Sciatic nerve (tissue), 2 donors: ENCODE results near the gene BET1L. TPM values are rescaled to one million over a fixed set of nuclear protein-coding genes. Genes with fewer than 3 reads are reported as not detected.
"Not testable (repeated sequence)": the region's sequence is repeated elsewhere in the genome, so short reads cannot be mapped to it uniquely, and the experiment has no call there.

Source experiments
- ATAC-seq: fragments of 200-7000 bp; cut with Tn5 transposase; one replicate; pipeline ENCODE4 v1.9.1; 2020; ENCODE audit warnings: mild to moderate bottlenecking, moderate library complexity
- DNase-seq: peaks from one replicate; pipeline ENCODE4 v3.0.0-alpha.2; 2020; ENCODE audit warnings: low spot score
- intact Hi-C: fragments of 100-400 bp; cut with DNase I; formaldehyde crosslinking; loops from one replicate; pipeline ENCODE4 v1.14.2; 2022
- total RNA-seq: library from RNA; stranded (reverse); fragmentation: NEBNext Ultra II Directional; extraction: Animal tissue kit (Norgen Biotek cat#: 25700); gene quantifications from one replicate; pipeline ENCODE4 v1.2.1, GENCODE V29; 2021
- donor health status: DM: no; HTN: no; CAD: no.
- donor health status: DM: no; HTN: no; CAD: no.

BET1L gene
- total RNA-seq, 1 donor from 2014 or later = 48.1 TPM

DNA sequence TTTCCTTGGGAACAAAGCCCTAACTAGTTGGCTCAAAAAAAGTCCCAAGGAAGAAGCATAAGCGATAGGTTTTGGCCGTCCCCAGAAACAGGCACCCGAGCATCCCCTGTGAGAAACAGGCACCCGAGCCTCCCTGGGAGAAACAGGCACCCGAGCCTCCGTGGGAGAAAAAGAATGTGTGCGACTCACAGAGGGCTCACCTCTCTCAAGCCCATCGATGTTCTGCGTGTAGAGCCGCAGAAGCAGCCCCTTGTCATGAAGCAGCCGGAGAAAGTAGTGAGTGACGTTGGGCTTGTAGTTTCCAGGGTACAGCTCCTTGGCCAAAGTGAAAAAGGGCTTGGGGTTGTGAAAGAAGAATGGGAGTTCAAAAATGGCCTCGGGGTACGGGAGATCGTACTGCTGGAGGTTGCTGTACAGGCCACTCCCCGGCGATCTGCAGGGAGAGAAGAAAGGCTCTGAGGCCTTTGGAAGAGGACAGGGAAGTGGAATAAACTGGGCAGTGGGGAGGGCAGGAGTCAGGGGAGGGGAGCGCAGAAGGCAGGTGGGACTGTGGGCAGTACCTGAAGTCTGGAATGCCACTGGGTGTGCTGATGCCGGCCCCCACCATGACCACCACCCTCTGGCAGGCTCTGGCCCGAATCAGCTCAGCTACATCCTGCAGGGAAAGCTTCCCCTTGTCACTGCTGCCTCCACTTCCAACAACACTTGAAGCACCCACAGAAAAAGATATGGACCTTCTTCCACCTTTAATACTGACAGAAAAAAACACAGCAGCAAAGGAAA lies 25.8 kb upstream of the BET1L start:
- ATAC-seq = no peak
- DNase-seq = no peak
- intact Hi-C loops = no loop called here

DNA sequence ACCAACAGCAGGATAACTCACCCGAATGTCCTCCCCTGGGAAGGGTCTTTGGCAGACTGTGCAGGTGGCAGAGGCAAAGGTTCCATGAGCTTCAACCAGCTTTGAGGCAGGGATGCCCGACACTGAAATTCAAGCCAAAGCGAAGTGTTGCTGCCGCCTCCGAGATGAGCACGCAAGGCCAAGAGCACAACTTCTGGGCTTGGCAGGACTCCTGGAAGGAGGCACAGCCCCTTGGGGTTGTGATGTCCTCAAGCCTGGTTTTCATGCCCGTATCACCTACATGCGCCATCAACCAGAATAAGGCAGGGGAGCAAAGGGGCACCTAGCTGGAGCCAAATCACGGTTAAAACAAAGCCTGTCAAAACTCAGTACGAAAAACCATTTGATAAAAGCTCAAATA lies 23.2 kb upstream of the BET1L start:
- no peak for ATAC-seq
- intact Hi-C loops = no loop called here
- no peak for DNase-seq

DNA sequence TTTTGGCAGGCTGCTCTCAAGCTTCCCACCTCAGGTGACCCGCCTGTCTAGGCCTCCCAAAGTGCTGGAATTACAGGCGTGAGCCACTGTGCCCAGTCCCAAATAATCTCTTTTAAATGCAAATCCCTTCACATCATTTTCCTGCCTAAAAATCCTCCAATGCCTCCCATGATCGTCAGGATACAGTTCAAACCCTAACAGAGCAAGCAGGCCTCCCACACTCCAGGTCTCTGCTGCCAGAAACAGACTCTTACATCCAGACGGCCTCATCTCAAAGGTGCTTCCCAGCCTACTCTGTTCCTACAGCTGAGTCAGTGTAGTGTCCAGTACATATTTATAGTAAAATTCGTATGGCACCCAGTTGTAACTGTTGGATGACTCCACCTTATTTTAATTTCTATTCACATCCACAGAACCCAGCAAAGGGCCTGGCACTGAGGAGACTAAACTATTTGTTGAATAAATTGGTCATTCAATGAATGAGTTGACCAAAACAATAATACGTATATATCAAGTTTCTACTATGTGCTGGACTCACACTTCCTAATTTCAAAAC lies 20.7 kb upstream of the BET1L start:
- ATAC-seq (no peak), DNase-seq (no peak)
- intact Hi-C loops = no loop called here

DNA sequence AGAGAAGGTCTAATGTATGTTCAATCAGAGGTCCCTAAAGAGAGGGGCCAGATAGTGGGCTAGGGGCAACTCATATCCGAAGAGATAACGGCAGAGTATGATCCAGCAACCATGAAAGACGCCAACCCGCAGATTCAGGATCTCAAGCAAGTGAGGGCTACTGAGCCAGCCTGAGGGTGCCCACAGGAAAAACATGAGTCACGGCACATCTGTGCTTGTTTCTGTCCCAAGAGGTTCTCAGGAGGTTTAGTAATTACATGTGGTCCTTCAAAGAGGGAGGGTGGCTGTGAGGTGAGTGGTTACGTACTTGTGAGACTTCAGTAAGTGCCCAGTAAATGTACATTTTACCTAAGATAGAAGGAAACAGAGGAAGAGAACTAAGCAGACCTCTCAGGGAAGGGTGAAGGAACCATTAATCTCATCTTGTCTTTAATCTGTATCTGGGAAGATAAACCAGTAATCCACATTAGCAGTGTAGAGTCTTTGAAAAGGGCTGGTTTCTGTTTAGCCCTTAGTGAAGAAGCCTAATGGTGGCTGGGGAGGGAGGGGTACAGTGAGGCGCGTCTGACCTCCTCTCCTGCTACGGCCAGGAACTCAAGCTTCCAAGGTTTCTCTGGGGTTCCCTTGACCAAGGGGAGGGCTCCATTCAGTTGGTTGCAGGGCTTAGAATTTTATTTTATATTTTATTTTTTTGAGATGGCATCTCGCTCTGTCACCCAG lies 18.7 kb upstream of the BET1L start:
- no peak for ATAC-seq
- no peak for DNase-seq
- intact Hi-C loops = no loop called here

DNA sequence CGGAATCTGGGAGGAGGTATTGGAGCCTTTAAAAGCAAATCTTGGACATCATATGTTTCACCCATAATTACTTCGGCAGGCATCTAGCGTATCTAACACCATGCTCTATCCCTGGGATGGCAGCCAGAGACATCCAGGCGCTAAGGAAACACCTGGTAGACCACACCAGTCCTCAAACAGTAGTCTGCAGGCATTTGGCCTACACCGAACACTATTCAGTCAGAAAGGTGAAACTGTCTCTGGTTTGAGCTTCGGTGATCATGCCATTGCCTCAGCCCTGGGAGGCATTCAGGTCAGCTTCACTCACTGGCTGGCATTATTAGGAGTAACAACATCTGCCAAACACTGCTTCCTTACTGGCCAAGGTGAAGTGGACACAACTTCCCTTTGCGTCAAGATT lies 17.2 kb upstream of the BET1L start:
- DNase-seq (no peak), ATAC-seq (no peak)
- intact Hi-C loops = no loop called here

DNA sequence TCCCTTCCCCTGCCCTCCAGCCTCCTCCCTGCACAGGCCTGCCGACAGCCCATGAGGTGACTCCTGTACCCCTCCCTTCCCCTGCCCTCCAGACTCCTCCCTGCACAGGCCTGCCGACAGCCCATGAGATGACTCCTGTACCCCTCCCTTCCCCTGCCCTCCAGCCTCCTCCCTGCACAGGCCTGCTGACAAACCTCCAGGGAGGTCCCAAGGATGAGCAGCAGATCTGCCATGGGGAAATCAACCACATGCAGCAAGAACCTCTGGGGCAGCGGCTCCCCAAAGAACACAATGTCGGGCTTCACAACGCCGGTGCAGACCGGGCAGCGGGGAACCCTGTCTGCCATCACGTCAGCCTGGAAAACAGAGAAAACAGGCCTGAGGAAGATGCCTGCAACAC lies 16.7 kb upstream of the BET1L start:
- DNase-seq = no peak
- intact Hi-C loops = no loop called here

DNA sequence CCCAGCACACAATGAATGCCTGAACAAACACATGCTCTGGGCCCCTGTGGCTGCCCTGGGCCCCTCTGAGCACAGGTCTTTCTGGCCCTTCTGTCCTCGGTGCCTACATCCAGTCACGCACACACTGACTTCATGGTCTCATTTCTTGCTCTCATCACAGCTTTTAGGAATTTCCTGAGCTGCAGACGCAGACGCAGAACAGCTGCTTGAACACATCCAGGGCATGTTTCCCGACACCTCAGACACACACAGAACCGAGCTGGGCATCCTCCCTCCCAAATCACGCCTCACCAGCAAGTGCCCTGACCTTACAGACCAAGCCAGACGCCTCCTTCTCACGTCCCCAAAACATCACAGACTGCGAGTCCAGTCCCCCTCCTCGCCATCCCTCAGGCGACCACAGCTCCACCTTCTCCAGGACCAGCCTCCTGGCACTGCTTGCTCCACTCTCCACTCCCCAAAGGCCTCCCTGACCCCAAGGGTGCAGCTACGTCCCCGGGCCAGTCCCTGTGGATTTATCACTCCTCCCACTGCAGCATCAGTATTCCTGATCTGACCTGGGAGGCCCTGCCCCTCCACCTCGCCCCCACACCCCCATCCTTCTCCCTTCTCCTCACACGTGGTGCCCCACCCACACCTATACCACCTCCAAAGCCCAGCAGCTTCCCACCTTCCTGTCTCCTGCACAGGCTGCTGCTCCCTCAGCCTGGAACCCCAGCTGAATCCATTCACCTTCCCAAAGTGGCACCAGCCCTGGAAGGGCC lies 16.0 kb upstream of the BET1L start:
- intact Hi-C loops = no loop called here
- DNase-seq (no peak), ATAC-seq (no peak)

More for the DNA sequence above, 16.7 kb upstream of the BET1L start:
- no peak for ATAC-seq

DNA sequence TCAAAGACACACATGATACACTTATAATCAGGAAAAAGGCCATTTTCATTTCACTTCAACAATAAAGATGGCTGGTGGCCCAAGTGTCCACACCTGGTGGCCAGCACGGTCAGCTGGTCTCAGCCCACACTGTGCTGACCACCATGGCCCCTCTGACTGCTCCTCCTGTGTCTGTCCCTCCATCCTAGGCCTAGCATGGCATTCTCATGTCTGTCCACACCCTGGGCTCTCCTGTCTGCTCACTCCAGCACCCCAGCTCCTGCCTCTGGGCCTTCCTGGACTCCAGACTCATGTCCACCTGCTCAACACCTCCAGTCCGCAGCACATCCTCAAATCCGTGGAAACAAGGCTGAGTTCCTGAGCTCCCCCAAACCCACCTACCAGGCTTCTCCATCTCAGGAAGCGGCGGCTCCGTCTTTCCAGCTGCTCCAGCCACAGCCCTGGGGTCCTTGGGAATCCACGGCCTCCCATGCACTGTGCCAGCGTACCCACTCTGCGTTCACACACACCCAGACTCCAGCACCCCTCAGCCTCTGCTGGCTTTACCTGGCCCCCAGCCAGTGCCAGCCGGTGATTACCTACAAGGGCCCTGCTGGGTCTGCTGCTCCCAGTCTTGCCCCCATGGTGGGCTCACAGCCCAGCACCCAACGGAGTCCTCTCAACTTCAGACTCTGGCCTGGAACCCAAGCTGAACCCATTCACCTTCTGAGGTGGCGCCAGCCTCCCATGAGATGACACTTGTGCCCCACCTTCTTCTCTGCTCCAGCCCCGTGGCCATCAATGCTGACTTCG lies 15.0 kb upstream of the BET1L start:
- ATAC-seq = peak; percentile 24
- DNase-seq = peak; percentile 13
- intact Hi-C loops = no loop called here

DNA sequence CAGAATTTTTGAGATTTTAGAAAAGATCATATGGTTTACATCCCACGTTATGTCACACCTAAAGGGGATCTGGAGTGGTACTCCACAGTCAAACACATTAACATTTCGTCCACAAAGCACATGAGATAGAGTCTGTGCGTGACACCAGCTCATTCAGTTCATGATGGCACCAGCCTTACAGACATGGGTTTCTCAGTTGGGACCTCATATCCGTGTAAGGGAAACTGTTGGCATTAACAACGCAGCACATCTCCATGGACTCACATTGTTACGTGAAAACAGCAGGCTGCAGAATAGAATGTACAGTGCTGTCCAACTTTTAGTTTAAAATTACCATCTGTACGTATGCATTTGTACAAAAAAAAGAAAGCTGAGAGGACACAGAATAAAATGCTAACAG lies 14.3 kb upstream of the BET1L start:
- no peak for ATAC-seq
- intact Hi-C loops = no loop called here
- peak; percentile 18 for DNase-seq

DNA sequence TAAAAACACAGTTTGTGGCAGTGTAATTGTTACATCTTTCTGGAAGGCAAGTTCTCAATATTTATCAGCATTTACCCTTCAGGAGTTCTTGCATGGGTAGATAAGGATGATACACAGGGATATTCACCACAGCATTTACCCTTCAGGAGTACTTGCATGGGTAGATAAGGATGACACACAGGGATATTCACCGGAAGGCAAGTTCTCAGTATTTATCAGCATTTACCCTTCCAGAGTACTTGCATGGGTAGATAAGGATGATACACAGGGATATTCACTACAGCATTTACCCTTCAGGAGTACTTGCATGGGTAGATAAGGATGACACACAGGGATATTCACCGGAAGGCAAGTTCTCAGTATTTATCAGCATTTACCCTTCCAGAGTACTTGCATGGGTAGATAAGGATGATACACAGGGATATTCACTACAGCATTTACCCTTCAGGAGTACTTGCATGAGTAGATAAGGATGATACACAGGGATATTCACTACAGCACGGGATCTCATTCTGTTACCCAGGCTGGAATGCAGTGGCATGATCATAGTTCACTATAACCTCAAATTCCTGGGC lies 13.5 kb upstream of the BET1L start:
- ATAC-seq, DNase-seq, intact Hi-C loops: not testable (repeated sequence)

DNA sequence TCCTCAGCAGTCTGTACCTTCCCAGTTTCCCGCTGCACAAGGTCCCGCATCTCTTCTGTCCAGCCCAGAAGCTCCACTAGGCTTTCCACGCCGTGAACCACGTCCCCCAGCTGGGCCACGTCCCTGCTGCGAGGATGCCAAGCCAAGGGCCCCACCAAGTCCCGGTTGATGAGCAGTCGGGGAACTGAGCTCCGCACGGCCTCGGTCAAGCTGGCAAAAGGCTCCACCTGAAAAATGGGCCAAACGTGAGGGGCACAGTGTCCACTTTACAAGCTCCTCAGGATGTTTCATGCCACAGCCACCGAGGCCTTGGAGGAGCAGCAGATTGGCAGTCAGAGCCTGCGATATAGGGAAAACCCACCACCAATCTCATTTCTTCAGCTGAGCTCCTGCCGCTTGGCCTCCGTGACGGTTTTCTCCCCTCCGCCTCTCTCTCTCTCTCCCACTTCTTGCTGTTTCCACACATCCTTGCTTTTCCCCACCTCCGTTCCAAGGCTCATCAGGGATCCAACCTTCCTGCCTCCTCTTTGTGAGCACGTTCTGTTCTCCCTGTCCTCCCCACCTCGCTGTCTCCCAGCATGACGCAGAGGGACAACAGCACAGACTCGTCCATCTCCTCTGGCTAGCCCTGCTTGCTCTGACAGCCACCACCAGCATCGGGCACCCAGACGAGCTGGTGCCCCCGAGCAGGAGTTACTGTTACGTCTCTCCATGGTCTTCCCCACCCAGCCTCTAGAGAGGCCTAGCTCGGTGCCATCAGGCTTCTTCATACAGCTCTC lies 11.8 kb upstream of the BET1L start:
- ATAC-seq (no peak), DNase-seq (no peak)
- intact Hi-C loops = no loop called here

DNA sequence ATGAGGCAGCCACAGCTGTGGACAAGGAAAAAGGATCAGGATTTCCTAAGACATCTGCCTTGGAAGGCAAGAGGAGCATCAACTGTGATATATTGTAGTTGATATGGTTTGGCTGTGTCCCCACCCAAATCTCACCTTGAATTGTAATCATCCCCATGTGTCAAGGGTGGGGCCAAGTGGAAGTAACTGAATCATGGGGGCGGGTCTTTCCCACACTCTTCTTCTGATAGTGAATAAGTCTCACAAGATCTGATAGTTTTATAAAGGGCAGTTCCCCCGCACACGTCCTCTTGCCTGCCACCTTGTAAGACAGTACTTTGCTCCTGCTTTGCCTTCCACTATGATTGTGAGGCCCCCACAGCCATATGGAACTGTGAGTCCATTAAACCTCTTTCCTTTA lies 10.5 kb upstream of the BET1L start:
- no peak for ATAC-seq
- intact Hi-C loops = no loop called here
- peak; percentile 6 for DNase-seq

DNA sequence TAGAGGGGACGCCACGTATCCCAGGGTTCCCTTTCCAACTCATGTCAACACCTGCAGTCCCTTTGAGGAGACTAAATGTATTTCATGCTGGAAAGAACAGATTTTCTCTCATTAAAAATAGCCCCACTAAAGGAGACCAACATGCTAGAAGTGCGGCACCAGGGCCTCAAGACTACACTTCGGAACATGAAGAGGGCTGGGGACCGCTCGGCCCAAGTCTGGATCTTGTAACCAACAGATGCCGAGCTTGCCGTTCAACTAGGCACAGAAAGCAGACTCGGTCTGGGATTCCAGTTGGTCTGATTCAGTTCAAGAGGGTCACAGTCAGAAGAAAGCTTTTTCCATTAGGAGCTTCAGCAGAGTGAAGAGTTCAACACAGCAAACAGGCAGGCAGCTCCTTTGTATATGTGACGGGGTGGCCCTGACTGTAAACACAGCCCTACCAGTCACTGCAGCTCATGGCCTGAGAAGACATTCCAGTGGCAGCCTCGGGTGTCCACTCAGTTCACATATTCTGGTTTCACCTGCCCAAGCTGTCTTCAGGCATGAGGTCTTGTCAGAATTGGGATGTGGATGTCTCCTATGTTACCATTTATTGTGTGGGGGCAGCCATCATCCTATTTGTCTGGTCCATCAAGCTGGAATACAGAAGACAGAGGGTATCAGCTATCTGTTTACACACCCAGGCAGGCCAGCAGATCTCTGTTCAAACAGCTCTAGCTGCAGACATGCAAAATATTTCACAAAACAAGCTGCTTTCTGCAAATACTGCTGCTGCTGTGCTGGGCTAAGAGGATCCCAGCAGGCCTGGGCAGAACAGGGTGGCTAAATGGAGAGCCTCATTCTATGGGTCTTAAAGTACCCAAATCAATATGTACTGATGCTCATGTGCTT lies 9.1 kb upstream of the BET1L start:
- peak; percentile 53 for DNase-seq
- intact Hi-C loops = no loop called here
- ATAC-seq = no peak

DNA sequence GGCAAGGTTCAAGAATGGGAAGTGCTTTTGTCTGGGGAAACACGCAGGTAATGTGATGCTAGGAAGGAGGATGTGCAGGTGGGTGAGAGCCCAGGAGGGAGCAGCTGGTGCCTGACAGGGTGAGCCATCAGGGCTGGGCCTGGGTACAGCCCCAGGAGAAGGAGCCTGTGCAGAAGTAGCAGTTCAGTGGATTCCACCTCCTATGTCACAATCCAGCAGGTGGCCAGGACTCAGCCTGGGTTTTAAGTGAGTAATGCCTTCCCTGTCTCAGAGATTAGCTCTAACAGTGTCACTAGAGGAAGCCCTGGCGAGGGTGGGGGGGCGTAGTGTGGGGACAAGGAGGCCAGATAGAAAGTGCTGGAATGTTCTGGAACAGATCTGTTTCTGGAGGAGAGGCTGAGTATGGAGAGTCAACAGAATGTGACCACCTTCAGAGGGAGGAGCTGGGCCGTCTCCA lies 8.4 kb upstream of the BET1L start:
- intact Hi-C loops = no loop called here
- ATAC-seq = no peak
- DNase-seq = no peak

DNA sequence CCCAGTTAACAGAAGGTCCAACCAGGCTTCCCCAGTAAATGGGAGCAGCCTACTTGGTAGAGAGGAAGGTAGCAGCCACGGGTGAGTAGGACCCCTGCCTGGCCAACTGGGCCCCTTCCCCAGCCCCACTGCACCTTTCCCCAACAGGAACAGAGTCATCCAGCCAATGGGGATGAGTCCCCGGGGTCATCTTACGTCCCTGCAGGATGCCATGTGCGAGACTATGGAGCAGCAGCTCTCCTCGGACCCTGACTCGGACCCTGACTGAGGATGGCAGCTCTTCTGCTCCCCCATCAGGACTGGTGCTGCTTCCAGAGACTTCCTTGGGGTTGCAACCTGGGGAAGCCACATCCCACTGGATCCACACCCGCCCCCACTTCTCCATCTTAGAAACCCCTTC lies 6.9 kb upstream of the BET1L start:
- ATAC-seq = no peak
- intact Hi-C loops = no loop called here
- peak; percentile 44 for DNase-seq

DNA sequence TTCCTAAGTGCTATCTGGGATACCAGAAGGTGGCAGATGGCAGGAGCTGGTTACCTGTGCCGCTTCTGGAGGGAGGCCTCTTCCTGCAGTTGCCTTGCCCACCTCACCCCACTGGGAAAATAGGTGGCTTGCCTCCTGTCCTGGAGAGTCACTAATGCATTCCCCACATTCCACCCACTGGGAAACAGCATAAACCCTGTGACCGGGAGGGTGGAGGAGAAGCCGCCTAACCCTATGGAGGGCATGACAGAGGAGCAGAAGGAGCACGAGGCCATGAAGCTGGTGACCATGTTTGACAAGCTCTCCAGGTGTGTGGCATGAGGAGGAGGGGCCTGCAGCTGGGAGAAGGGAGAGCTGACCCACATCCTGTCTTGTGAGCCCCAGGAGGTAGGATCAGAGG lies 5.9 kb upstream of the BET1L start:
- ATAC-seq (no peak), DNase-seq (peak; percentile 42)
- intact Hi-C loops = no loop called here
